GM19452 (cell line): Measurements from ENCODE around the gene SLC25A46.
"Not testable (repeated sequence)": the region's sequence is repeated elsewhere in the genome, so short reads cannot be mapped to it uniquely, and the experiment has no call there.

ENCODE experiments used
- ATAC-seq: cut with Tn5 transposase; IDR thresholded peaks from one replicate; pipeline ENCODE4 v1.9.1; 2021; ENCODE audit not compliant: unreplicated experiment

The SLC25A46 gene

DNA sequence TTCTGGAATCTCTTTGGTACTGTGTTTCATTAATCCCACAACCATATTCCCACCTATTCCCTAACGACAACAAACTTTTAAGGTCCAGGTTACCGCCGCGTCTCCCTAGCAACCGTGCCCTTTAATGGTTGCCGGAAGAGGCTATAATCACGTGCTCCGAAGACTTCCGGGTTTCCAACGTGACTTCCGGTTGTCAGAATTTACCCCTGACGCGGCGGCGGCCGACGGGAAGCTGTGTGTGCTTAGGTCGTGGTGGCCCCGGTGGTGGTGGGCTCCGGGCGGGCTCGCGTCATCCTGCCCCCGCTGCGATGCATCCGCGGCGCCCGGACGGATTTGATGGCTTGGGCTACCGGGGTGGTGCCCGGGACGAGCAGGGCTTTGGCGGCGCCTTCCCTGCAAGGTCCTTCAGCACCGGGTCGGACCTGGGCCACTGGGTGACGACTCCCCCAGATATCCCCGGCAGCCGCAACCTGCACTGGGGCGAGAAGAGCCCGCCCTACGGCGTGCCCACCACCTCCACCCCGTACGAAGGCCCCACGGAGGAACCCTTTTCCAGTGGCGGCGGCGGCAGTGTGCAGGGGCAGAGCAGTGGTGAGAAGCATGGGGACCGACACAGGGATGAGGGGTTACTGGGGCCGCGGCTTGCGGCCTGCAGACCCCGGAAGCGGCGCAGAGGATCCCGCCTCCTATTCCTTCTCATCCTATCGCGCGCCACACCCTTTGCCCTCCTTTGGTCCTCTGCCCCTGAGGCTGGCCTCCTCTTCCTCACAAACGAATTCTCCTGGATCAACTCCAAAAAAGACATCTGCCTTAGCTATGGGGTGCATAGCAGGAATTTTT, at the start of gene SLC25A46:
Gene SLC25A46 (plus strand): TSS at position 196 of the 840 bp plus-strand sequence. CDS start 113 bp downstream, at position 309.
- peak; percentile 99 for ATAC-seq

DNA sequence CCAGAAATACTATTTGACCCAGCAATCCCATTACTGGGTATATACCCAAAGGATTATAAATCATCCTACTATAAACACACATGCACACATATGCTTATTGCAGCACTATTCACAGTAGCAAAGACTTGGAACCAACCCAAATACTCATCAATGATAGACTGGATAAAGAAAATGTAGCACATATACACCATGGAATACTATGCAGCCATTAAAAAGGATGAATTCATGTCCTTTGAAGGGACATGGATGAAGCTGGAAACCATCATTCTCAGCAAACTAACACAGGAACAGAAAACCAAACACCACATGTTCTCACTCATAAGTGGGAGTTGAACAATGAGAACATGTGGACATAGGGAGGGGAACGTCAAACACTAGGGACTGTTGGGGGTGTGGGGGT, 48.2 kb upstream of the SLC25A46 start:
- ATAC-seq, result not testable (repeated sequence)

DNA sequence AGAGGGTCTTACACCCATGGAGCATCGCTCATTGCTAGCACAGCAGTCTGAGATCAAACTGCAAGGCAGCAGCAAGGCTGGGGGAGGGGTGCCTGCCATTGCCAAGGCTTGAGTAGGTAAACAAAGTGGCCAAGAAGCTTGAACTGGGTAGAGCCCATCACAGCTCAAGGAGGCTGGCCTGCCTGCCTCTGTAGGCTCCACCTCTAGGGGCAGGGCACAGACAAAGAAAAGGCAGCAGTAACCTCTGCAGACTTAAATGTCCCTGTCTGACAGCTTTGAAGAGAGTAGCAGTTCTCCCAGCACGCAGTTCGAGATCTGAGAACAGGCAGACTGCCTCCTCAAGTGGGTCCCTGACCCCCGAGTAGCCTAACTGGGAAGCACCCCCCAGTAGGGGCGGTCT, 46.1 kb upstream of the SLC25A46 start:
- ATAC-seq, result not testable (repeated sequence)

DNA sequence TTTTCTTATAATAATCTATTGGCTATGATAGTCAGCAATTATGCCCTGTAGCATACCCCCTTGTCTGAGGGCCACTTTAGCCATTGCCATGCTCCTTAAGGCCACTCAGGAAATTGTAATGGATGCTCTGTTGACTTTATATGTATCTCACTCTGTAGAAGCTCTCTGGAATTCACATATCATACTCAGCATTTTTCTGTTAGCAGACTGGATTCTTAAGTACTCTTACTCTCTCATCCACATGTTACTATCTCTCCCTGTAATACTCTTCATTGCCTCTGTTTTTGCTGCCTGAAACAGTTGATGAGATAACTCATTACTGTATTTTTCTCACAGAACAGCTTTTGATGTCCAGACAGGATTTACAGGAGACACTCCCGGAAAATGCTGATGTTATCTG, 36.5 kb upstream of the SLC25A46 start:
- ATAC-seq, result no peak

DNA sequence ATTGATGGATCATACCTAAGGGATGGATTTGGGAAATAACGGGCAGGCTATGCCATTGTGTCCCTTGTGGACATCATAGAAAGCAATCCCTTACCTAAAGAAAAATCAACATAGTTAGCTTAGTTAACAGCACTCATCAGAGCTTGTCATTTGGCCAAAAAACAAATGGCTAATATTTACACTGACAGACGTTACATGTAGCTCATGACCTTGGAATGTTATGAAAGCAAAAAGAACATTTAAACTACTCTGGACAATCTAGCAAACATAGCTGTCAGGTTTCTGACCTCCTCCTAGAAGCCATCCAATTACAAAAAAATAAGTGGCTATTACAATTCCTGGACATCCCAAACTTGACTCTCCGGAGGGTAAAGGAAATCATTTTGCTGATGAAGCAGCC, 36.1 kb upstream of the SLC25A46 start:
- ATAC-seq, result no peak

DNA sequence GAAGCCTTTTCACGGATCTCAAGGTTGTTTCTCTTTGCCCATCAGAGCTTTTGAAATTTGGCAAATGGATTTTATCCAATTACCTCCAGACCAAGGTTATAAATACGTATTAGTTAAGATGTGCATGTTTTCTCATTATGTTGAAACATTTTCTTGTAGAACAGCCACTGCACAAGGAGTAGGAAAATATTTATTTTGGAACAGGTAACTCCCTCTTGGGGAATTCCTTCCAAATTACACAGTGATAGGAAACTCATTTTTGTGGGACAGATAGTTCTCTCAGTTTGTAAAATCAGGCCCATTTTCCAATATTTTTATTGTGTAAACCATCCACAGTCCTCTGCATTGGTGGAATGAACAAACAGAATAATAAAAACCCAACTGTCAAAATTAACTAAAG, 35.3 kb upstream of the SLC25A46 start:
- no peak for ATAC-seq

DNA sequence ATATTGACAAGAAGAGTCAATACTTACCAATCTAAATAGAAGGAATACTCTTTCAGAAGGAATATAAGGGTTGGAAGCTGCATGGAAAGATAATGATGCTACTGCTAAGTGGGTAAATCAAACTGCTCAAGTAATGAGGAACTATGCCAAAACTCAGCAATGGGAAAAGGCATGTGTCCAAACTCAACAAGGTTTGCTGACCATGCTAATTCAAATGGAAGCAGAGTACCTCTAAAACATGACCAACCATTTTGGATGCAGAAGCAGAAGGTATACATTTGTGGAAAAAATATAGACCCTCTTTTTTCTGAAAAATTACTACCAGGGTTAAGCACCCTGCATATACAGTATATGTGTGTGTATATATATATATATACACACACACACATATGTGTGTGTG, 33.5 kb upstream of the SLC25A46 start:
- no peak for ATAC-seq

DNA sequence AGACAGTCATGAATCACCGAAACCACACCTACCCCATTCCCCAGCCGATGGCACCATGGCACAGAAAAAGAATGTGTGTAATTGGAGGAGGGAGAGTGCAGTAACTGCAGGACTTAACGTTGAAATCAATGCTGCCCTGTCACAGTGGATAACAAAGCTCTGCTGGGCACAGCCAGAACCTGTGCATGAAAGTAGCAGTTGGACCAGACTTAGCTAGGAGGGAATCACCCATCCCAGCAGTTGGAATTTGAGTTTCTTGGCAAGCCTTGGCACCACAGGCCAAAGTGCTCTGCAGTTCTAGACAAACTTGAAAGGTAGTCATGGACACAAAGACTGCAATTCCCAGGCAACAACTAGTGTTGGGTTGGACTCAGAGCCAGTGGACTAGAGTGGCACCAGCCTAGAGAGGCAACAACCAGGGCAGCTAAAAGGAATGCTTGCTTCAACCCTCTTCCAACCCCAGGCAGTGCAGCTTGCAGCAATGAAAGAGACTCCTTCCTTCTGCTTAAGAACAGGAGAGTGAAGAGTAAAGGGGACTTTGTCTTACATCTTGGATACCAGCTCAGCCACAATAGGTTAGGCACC, 31.5 kb upstream of the SLC25A46 start:
- ATAC-seq, result no peak

DNA sequence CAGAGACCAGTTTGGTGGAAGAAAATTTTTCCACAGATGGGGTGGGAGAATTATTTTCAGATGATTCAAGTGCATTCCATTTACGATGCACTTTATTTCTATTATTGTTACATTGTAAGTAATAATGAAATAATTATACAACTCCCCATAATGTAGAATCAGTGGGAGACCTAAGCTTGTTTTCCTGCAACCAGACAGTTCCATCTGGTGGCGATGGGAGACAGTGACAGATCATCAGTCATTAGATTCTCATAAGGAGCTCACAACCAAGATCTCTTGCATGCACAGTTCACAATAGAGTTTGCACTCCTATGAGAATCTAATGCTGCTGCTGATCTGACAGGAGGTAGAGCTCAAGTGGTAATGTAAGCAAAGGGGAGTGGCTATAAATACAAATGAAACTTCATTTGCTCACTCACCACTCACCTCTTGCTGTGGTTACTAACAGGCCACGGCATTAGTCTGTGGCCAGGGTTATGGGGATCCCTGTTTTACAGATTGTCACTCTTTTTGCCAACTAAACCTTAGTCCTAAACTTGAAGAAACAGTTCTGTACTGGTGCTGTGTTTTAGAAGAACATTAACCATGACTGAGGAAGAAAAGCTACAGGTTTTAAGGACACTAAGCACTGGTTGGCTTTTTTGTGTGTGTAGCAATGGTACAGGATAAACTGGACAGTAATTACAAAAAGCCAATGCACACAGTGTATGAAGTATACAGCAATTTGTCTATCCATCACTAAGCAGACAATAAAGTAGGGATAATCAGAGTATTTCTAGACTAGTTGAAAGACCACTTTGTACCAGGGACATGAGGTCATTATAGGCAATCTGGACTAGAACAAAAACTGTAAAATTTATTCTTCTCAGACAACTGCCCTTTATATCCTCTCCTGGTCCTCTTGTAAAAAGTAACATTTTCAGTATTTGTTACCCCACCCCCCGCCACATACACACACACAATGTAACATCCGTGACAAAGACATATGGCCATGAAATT, 22.3 kb upstream of the SLC25A46 start:
- no peak for ATAC-seq

DNA sequence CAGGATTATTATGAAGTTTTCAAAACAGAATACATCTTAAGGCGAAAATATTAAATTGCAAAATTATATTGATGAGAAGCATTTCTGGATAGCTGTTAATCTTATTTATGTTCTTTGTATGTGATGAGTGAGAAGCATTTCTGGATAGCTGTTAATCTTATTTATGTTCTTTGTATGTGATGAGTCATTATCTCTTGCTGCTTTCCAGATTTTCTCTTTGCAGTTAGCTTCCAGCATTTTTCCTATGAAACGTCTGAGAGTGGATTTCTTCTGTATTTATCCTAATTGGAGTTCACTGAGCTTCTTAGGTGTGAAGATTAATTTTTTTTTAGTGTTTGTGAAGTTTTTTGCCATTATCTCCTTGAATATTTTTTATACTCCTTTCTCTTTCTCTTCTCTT, 20.5 kb upstream of the SLC25A46 start:
- ATAC-seq, result no peak

DNA sequence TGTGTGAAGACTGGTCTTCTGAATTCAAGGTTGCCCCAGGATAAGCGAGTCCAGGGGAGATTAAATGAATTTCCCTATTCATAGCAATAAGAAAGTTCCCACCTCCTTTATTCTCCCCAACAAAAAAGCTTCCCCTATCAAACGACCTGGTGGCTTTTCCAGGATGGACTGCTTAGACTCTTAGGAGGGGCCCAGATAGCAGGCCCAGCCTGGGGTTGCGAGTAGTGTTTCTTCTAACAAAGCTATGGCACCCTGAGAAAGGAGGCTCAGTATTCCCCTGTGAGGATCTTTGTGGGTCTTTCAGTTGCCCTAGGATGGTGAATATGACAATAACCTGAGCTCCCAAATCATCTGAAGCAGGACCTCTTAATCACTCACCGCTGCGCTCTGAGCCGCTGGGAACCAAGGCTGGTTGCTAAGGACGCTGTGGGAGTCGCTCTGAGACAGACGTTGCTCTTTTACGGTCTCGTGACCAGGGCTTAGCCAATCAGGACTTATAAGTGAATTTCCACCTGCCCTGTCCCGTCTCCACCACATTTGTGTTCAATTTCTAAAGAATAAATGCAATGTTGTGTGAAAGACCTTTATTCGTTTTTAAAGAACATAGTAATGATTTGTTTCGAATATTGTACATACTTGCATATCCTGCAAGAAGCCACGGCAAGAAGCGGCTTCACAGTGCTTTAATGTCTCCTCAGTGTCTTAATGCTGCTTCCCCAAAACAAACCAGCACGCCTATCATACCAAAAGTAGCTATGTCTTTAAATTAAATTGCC, 12.4 kb upstream of the SLC25A46 start, which contains the start of gene TMEM232:
Gene TMEM232 (minus strand): TSS at position 423 of the 776 bp plus-strand sequence. CDS start 59,319 bp downstream, outside the sequence.
- ATAC-seq, result peak; percentile 100

DNA sequence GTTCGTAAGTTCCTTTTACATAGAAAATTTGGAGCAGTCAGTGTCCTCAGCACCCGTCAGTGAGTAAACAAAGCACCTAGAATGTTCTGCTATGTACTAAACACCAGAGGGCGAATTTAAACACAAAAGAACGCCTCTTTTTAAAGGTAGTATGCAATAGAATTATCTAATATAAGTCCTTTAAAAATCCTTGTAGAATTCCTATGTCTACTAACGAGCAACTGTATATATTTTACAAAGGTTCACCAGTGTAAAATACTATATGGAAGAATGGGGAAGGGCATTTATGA, 11.8 kb upstream of the SLC25A46 start:
- peak; percentile 65 for ATAC-seq

DNA sequence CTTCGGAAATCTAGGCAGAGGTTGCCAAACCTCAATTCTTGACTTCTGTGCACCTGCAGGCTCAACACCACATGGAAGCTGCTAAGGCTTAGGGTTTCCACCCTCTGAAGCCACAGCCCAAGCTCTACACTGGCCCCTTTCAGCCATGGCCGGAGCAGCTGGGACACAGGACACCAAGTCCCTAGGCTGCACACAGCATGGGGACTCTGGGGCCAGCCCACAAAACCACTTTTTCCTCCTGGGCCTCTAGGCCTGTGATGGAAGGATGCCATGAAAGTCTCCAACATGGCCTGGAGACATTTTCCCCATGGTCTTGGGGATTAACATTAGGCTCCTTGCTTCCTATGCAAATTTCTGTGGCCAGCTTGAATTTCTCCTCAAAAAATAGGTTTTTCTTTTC, 7.3 kb upstream of the SLC25A46 start:
- ATAC-seq, result not testable (repeated sequence)

DNA sequence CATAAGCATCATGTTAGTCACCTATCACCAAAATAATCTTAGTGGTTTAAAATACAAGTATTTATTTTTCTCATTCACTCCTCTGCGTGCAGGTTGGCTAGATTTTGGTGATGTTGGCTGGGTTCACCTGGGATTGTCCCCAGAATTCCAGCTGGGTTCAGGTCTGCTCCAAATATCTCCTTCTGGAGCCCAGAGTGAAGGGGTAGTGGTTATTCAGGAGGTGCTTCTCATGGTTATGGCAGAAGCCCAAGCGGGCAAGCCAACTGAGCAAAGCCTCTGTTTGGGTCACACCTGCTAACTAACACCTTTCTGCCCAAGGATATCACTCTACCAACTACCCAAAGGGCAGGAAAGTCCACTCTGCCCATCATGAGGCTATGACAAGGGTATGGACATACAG, 4.7 kb upstream of the SLC25A46 start:
- no peak for ATAC-seq

DNA sequence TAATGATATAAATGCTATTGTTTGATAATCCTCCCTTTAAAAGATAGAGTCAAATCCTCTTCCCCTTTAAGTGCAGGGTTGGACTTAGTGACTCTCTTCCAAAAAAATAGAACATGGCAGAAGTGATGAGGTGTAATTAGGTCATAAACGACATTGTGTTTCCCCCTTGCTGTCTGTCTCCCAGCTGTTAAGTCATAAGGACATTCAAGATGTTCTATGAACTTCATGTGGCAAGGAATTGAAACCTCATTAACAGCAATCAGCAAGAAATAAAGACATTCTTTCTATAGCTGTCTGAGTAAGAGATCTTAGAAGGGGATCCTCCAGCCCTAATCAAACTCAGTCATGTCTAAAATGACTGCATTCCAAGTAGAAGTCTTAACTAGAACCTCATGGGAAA, 3.3 kb upstream of the SLC25A46 start:
- no peak for ATAC-seq

DNA sequence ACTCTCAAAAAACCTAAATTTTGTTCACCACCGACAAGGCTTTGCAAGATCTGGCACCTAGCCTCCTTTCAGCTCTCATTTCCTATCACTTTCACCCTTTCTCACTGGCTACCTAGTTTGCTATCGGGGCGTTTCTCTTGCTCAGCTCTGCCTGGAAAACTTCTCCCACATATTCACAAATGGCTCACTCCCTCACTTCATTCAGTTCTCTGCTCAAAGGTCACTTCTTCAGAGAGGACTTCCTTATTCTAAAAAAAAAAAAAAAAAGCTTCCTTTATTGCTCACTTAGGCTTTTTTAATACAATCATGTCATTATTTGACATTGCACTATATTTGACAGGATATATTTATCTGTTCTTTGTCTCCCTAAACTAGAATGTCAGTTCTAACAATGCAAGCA, 2.1 kb upstream of the SLC25A46 start:
- no peak for ATAC-seq

DNA sequence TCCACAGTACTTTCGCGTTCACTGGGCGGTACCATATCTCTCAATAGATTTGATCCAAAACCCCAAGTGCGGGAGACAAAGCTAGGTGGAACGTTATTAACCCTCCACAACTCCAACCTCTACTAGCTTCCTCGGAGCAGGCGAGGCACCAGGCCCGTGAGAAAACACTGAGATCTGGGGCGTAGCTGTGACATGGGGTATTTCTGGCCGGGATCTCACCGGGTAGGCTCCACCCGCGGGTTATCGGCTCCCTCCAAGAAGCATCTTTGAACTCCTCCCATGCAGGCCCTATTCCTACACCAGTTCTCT, 350 bp upstream of the SLC25A46 start:
- peak; percentile 67 for ATAC-seq

DNA sequence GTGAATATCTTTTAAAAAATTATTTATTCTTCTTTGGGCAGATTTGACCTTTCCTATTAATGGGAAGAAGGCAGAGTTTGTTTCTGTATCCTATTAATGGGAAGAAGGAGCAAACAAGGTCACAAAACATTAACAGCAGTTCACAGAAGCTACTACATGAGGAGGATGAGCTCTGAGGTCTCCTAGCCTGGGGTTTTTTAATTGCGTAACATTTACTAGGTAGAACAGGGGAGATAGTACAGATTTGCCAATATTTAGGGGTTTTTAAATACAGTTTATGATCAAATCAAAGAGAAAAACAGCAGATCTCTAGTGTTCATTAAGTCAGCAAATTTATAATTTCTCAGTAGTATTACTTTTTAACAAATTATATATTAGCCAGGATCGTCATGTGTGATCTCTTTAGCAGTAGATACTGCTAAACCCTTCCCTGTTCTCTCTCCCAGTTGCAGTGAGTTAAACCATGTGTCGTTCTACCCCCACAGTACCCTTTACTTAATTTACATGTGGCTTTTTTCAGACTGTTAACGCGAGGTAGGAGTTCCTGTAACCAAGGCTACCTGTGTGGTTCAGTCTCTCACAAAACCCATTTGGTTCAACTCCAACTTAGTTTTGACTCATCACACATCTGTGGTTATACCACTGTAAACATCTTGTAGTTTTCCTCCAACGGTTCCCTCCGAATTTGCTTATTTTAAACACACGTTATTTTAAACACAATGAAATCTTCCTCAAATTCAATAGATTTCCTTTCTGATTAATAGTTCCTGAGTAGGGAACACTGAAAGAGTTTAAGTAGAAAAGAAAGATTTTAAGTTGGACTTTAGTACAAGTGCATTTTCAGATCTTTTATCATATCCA, 13.3 kb downstream of the SLC25A46 start:
- ATAC-seq, result peak; percentile 97

DNA sequence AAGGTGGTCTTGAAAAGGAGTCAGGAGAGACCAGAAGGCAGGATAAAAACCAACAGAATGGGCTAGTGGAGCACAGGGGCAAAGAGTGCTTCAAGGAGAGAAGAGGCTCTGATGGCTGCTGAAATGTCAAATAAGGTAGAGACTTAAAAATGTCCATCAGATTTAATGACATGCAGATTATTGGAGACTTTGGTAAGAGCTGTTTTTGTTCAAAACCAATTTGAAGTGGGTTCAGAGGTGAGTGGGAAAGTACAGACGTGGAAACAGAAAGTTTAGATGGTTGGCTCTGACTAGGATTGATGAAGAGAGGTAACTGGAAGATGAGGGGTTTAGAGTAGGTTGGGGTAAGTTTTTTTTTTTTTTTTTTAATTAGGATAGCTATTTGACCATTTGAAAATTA, 14.1 kb downstream of the SLC25A46 start:
- ATAC-seq, result no peak

DNA sequence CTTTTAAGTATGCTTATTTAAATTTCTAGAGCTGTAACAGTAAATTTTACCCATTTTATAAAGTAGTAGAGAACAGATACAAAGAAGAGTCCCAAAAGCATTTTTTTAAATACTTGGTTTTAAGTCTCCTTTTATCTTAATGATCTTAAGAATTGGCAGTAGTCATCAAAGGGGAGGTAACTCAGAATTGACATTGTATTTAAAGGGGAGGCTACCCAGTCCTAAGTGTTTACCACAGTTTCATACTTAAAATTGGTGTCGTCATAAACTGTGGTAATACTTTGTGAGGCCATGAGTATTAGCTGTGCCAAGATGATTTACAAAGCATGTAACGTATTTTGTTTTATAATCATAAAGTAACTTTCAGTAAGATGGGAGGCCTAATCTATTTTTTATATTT, 14.8 kb downstream of the SLC25A46 start:
- no peak for ATAC-seq
